Measurements from ENCODE around the gene ASTN2.

GRCh38 chr9:116547729-116548426, 867.0 kb downstream of the ASTN2 start:
- TF ChIP-seq POLR2A (IDR thresholded peaks at IDR 0.05; ENCODE audit: low read length) (no peak), GATA1 (IDR thresholded peaks at IDR 0.05; ENCODE audit: low read depth, low read length) (no peak)

All from erythroblast (primary cell).